H1 (cell line): ENCODE results near the gene LIG1. TPM values are rescaled to one million over a fixed set of nuclear protein-coding genes. Genes with fewer than 3 reads are reported as not detected.

Source experiments
- CTCF ChIA-PET: fragments of 300-600 bp; sonication (Branson Sonifier 250); formaldehyde crosslinking; loops from one replicate; lab custom pipeline; 2021; ENCODE audit not compliant: partially characterized antibody; lab: Charles Lee
- POLR2A ChIA-PET: fragments of 300-600 bp; sonication (Branson Sonifier 250); formaldehyde crosslinking; loops from one replicate; lab custom pipeline; 2021; ENCODE audit warnings: inconsistent platforms; ENCODE audit not compliant: partially characterized antibody; lab: Charles Lee
- DNase-seq, 2 experiments: peaks; one replicate each; pipeline versions ENCODE4 v3.0.0 to v3.0.0-alpha.2; 2010 to 2022; ENCODE audit warnings: low spot score in 2 of 2, low read depth in 1 of 2, mixed read lengths in 1 of 2
- FAIRE-seq: peaks from 2 replicates; lab custom pipeline; 2011; peaks lifted over from hg19 to GRCh38; lab: Jason Lieb, UNC
- H2AFZ ChIP-seq: 2 replicates; pipeline ENCODE4 v1.8.1; 2012; ENCODE audit warnings: low read length, inconsistent platforms
- H2AK5ac ChIP-seq: 2 replicates; pipeline ENCODE4 v1.6.1; 2013; ENCODE audit warnings: low read depth, low read length
- H2BK120ac ChIP-seq: replicated peaks from 2 replicates; pipeline ENCODE3; 2013; ENCODE audit warnings: low read depth, low read length, inconsistent platforms
- H2BK12ac ChIP-seq: 2 replicates; pipeline ENCODE4 v1.6.1; 2013; ENCODE audit warnings: low read depth, low read length
- H2BK15ac ChIP-seq: 2 replicates; pipeline ENCODE4 v1.6.1; 2013; ENCODE audit warnings: low read length
- H2BK20ac ChIP-seq: 2 replicates; pipeline ENCODE4 v1.6.1; 2013; ENCODE audit warnings: low read length
- H2BK5ac ChIP-seq: 2 replicates; pipeline ENCODE4 v1.6.1; 2013; ENCODE audit warnings: low read depth, low read length
- H3K14ac ChIP-seq: 2 replicates; pipeline ENCODE4 v1.6.1; 2013; ENCODE audit warnings: inconsistent platforms; ENCODE audit not compliant: insufficient read length
- H3K18ac ChIP-seq: 2 replicates; pipeline ENCODE4 v1.6.1; 2013; ENCODE audit warnings: low read length; ENCODE audit errors: extremely low read depth
- H3K23ac ChIP-seq: 2 replicates; pipeline ENCODE4 v1.6.1; 2013; ENCODE audit warnings: inconsistent platforms; ENCODE audit not compliant: insufficient read length
- H3K23me2 ChIP-seq: 2 replicates; pipeline ENCODE4 v1.6.1; 2013; ENCODE audit warnings: low read depth, low read length
- H3K27ac ChIP-seq: 2 replicates; pipeline ENCODE4 v1.6.1; 2011; ENCODE audit warnings: low read depth, low read length, inconsistent platforms
- H3K27me3 ChIP-seq, 4 experiments: replicated peaks in 1 of 4; 1 replicate in 1 of 4; 2 replicates in 3 of 4; pipeline versions ENCODE4 v1.6.1 to v1.8.1; 2011 to 2013; ENCODE audit warnings: low read length in 3 of 4, mild to moderate bottlenecking in 3 of 4, inconsistent platforms in 2 of 4, mixed read lengths in 2 of 4, moderate library complexity in 1 of 4; ENCODE audit not compliant: control insufficient read depth in 3 of 4, insufficient read depth in 3 of 4; ENCODE audit errors: extremely low read depth in 1 of 4
- H3K36me3 ChIP-seq, 4 experiments: 2 replicates each; pipeline versions ENCODE4 v1.6.1 to v1.8.1; 2011 to 2013; ENCODE audit warnings: mild to moderate bottlenecking in 4 of 4, low read length in 3 of 4, moderate library complexity in 2 of 4, control low read depth in 1 of 4, inconsistent platforms in 1 of 4; ENCODE audit not compliant: insufficient read depth in 4 of 4, control insufficient read depth in 2 of 4
- H3K4ac ChIP-seq: replicated peaks from 2 replicates; pipeline ENCODE3; 2013; ENCODE audit warnings: low read length, low read depth, mixed read lengths, inconsistent platforms; ENCODE audit not compliant: insufficient read length
- H3K4me1 ChIP-seq, 4 experiments: replicated peaks in 1 of 4; 1 replicate in 1 of 4; 2 replicates in 3 of 4; pipeline versions ENCODE4 v1.6.1 to v1.8.1; 2011 to 2013; ENCODE audit warnings: low read length in 3 of 4, inconsistent platforms in 2 of 4, mixed read lengths in 1 of 4; ENCODE audit not compliant: insufficient read depth in 4 of 4, control insufficient read depth in 3 of 4
- H3K4me2 ChIP-seq, 2 experiments: 2 replicates each; pipeline versions ENCODE4 v1.6.1 to v1.8.1; 2011 to 2013; ENCODE audit warnings: low read depth in 2 of 2, low read length in 2 of 2, control low read depth in 1 of 2, inconsistent platforms in 1 of 2, mild to moderate bottlenecking in 1 of 2; ENCODE audit not compliant: insufficient read depth in 1 of 2
- H3K4me3 ChIP-seq, 4 experiments: fragments of 200-600, 300-600 bp in 1 of 4; sonication (generic), shearing (Covaris generic), sonication (Bioruptor Twin) in 1 of 4; 2 replicates each; pipeline versions ENCODE4 v1.5.1 to v1.8.1; 2011 to 2016; ENCODE audit warnings: low read length in 4 of 4, low read depth in 3 of 4, control low read depth in 2 of 4, inconsistent platforms in 2 of 4, mild to moderate bottlenecking in 2 of 4, mixed read lengths in 1 of 4, moderate library complexity in 1 of 4; ENCODE audit not compliant: insufficient read depth in 2 of 4; ENCODE audit errors: extremely low read depth in 1 of 4
- H3K56ac ChIP-seq: replicated peaks from 2 replicates; pipeline ENCODE3; 2013; ENCODE audit warnings: low read depth, mild to moderate bottlenecking, mixed read lengths, low read length, inconsistent platforms; ENCODE audit not compliant: insufficient read length
- H3K79me1 ChIP-seq: 2 replicates; pipeline ENCODE4 v1.6.1; 2013; ENCODE audit warnings: low read depth, low read length, control low read depth
- H3K79me2 ChIP-seq, 2 experiments: 2 replicates each; pipeline versions ENCODE4 v1.6.1 to v1.8.1; 2012 to 2013; ENCODE audit warnings: low read length in 2 of 2, mild to moderate bottlenecking in 2 of 2, inconsistent platforms in 1 of 2; ENCODE audit not compliant: insufficient read depth in 2 of 2, control insufficient read depth in 1 of 2
- H3K9ac ChIP-seq, 4 experiments: replicated peaks in 1 of 4; 1 replicate in 1 of 4; 2 replicates in 3 of 4; pipeline versions ENCODE4 v1.6.1 to v1.8.1; 2011 to 2013; ENCODE audit warnings: low read depth in 3 of 4, low read length in 3 of 4, control low read depth in 2 of 4, mild to moderate bottlenecking in 2 of 4, moderate library complexity in 2 of 4, inconsistent platforms in 1 of 4; ENCODE audit errors: extremely low read depth in 1 of 4
- H3K9me3 ChIP-seq, 2 experiments: 2 replicates each; pipeline versions ENCODE4 v1.6.1 to v1.8.1; 2012 to 2013; ENCODE audit warnings: mild to moderate bottlenecking in 2 of 2, moderate library complexity in 2 of 2, control low read depth in 1 of 2, inconsistent platforms in 1 of 2, low read depth in 1 of 2, low read length in 1 of 2, mixed read lengths in 1 of 2; ENCODE audit not compliant: insufficient read depth in 2 of 2
- H4K20me1 ChIP-seq, 2 experiments: replicated peaks in 1 of 2; 2 replicates each; pipeline versions ENCODE3 to v1.8.1; 2011 to 2013; ENCODE audit warnings: inconsistent platforms in 2 of 2, low read length in 2 of 2, mild to moderate bottlenecking in 1 of 2; ENCODE audit not compliant: insufficient read depth in 2 of 2, control insufficient read depth in 1 of 2
- H4K5ac ChIP-seq: 2 replicates; pipeline ENCODE4 v1.6.1; 2013; ENCODE audit warnings: low read length, low read depth, mixed read lengths, inconsistent platforms; ENCODE audit not compliant: insufficient read length
- H4K8ac ChIP-seq: 2 replicates; pipeline ENCODE4 v1.8.0; 2013; ENCODE audit warnings: mild to moderate bottlenecking, moderate library complexity, low read length, inconsistent platforms; ENCODE audit not compliant: insufficient read depth; ENCODE audit errors: extremely low read depth
- H4K91ac ChIP-seq: replicated peaks from 2 replicates; pipeline ENCODE3; 2013; ENCODE audit warnings: low read length, mixed read lengths, inconsistent platforms; ENCODE audit not compliant: insufficient read length
- BRCA1 ChIP-seq: IDR thresholded peaks from 2 replicates; pipeline ENCODE4 v1.6.1; 2012; ENCODE audit warnings: low read depth, low read length, improper control_type of control experiment
- CBX5 ChIP-seq: fragments of 300-800, 300-1000 bp; sonication (generic); IDR thresholded peaks from 2 replicates; pipeline ENCODE4 v1.7.1; 2016; ENCODE audit warnings: antibody characterized with exemption, low read length, low read depth
- HDAC6 ChIP-seq: IDR thresholded peaks from one replicate; pipeline ENCODE4 v1.7.1; 2012; ENCODE audit warnings: low read depth, mild to moderate bottlenecking, inconsistent platforms, low read length, moderate library complexity
- KDM4A ChIP-seq: IDR thresholded peaks from one replicate; pipeline ENCODE4 v1.7.1; 2012; ENCODE audit warnings: low read depth, mild to moderate bottlenecking, moderate library complexity, low read length, inconsistent platforms; ENCODE audit not compliant: severe bottlenecking
- MAFK ChIP-seq: IDR thresholded peaks from 2 replicates; pipeline ENCODE4 v1.6.1; 2012; ENCODE audit warnings: low read depth, mild to moderate bottlenecking, improper control_type of control experiment, low read length
- MAX ChIP-seq: IDR thresholded peaks from 2 replicates; pipeline ENCODE4 v1.6.1; 2012; ENCODE audit warnings: inconsistent platforms
- NANOG ChIP-seq: IDR thresholded peaks from 2 replicates; pipeline ENCODE4 v1.6.1; 2011; ENCODE audit warnings: low read length, low read depth, mild to moderate bottlenecking, inconsistent platforms; ENCODE audit not compliant: insufficient read depth, poor library complexity, severe bottlenecking
- POLR2AphosphoS5 ChIP-seq: IDR thresholded peaks from 2 replicates; pipeline ENCODE4 v1.6.1; 2011; ENCODE audit warnings: low read depth, low read length
- RXRA ChIP-seq: IDR thresholded peaks from 2 replicates; pipeline ENCODE4 v1.6.1; 2011; ENCODE audit warnings: low read depth, mild to moderate bottlenecking, low read length, moderate library complexity; ENCODE audit not compliant: insufficient read depth
- SP4 ChIP-seq: IDR thresholded peaks from 2 replicates; pipeline ENCODE4 v1.6.1; 2012; ENCODE audit warnings: low read length, inconsistent platforms
- ZNF274 ChIP-seq: IDR thresholded peaks from 2 replicates; pipeline ENCODE4 v1.7.0; 2012; ENCODE audit warnings: low read length, borderline replicate concordance; ENCODE audit errors: extremely low read depth
- WGBS, 2 experiments: shearing (Covaris generic) in 1 of 2; methylation state at CpG; one replicate each; pipeline versions ENCODE4 v1.1.6 to v1.1.7; 2013 to 2015; ENCODE audit warnings: low lambda C conversion rate in 2 of 2, mixed read lengths in 2 of 2, inconsistent platforms in 1 of 2, low coverage in 1 of 2, missing lambda C conversion rate in 1 of 2; ENCODE audit not compliant: insufficient replicate concordance in 2 of 2, insufficient coverage in 1 of 2, insufficient read length in 1 of 2; ENCODE audit errors: extremely low coverage in 1 of 2, missing lambda C conversion rate in 1 of 2; 5-methylcytosine and 5-hydroxymethylcytosine counted together
- polyA plus RNA-seq, 7 experiments: library from polyadenylated mRNA; depleted of rRNA in 3 of 7; stranded (reverse) in 5 of 7; unstranded in 2 of 7; fragments of >200 nt in 5 of 7; fragments of 200-250 nt in 2 of 7; gene quantifications; 1 replicate in 5 of 7; 2 replicates in 1 of 7; 4 replicates in 1 of 7; pipeline versions ENCODE4 v1.2.1 to v1.2.3, GENCODE V29; 2011 to 2013; ENCODE audit warnings: missing spikeins in 2 of 7, mixed read lengths in 2 of 7
- total RNA-seq: library from RNA; stranded (reverse); fragmentation: NEBNext Ultra II Directional; extraction: Animal tissue kit (Norgen Biotek cat#: 25700); gene quantifications from 2 replicates; pipeline ENCODE4 v1.2.1, GENCODE V29; 2021

Gene LIG1
- total and polyA plus RNA-seq, 2 of the 8 experiments (the other 6 are each of a cell fraction or from before 2014, with no cell fraction given) = 67.6 to 113 TPM

- H2BK120ac ChIP-seq = no peak overlapping the region
- H3K4me2 ChIP-seq = no peak overlapping the region
- H3K36me3 ChIP-seq = peaks cover 0 to 9% (median 0%) of the 10 kb centered on the region in 4 experiments; a peak in 2 of 8 replicates
- peaks cover 0 to 8% (median 1%) of the 10 kb centered on the region in 4 experiments; a peak in 4 of 7 replicates for H3K4me1 ChIP-seq
- H3K18ac ChIP-seq = no peak overlapping the region
- no peak overlapping the region for H3K56ac ChIP-seq
- FAIRE-seq (no peak), DNase-seq (no peak)
- no peaks in the 10 kb centered on the region; the same call in none of the 2 replicates for H3K79me1 ChIP-seq
- H2BK12ac ChIP-seq = no peak overlapping the region
- peaks cover 2% of the 10 kb centered on the region; the same call in 1 of the 2 replicates for H3K23me2 ChIP-seq
- no peaks in the 10 kb centered on the region for H3K9me3 ChIP-seq
- POLR2A ChIA-PET = interaction anchor here (0.8 to 2.0 kb wide), 6 partner anchors 8 to 81 kb away, joined by 3 to 14 read pairs (median 4); no protein-coding TSS in a partner anchor
- no peak overlapping the region for H2AK5ac ChIP-seq
- H3K79me2 ChIP-seq = no peaks in the 10 kb centered on the region
- H4K5ac ChIP-seq = no peak overlapping the region
- H2BK5ac ChIP-seq = no peak overlapping the region
- no peak overlapping the region for H3K4ac ChIP-seq
- peaks cover 0 to 2% of the 10 kb centered on the region in 2 experiments for H4K20me1 ChIP-seq
- WGBS, 2 experiments = 93% methylated on average over 57 of the region's 95 CpGs; no CpG with 5 or more reads in 1 of the 2 experiments
- no peak overlapping the region for H2AFZ ChIP-seq
- no peak overlapping the region for H2BK20ac ChIP-seq
- no peaks in the 10 kb centered on the region; a peak in 1 of 7 replicates for H3K27me3 ChIP-seq
- H4K8ac ChIP-seq = no peak overlapping the region
- no peak overlapping the region for H3K23ac ChIP-seq
- no peak overlapping the region for H3K9ac ChIP-seq
- H4K91ac ChIP-seq = no peak overlapping the region
- no peak overlapping the region for H3K4me3 ChIP-seq
- CTCF ChIA-PET = interaction anchor here (0.6 to 2.6 kb wide), 17 partner anchors 8 to 229 kb away, joined by 3 to 28 read pairs (median 6); partner anchors contain the start of gene CARD8
- H3K14ac ChIP-seq = no peak overlapping the region
- no peak overlapping the region for H2BK15ac ChIP-seq
- no peak overlapping the region for H3K27ac ChIP-seq
- no peak for TF ChIP-seq KDM4A
- no peak for TF ChIP-seq ZNF274
- TF ChIP-seq MAFK = no peak
- TF ChIP-seq CBX5 = no peak
- no peak for TF ChIP-seq MAX
- no peak for TF ChIP-seq NANOG
- no peak for TF ChIP-seq RXRA
- TF ChIP-seq POLR2AphosphoS5 = no peak
- TF ChIP-seq BRCA1 = no peak
- TF ChIP-seq HDAC6 = no peak
- TF ChIP-seq SP4 = no peak
Observed at GRCh38 chr19:48194844-48195830, 25.0 kb upstream of the LIG1 start.
